ENCODE data around the gene KIAA1549. TPM values are rescaled to one million over a fixed set of nuclear protein-coding genes. Genes with fewer than 3 reads are reported as not detected.

The KIAA1549 gene
- total and polyA plus RNA-seq, 4 donors, result 0.13 to 0.89 (median 0.42) TPM

GRCh38 chr7:138902161-138902560, 79.0 kb downstream of the KIAA1549 start (continued):
- TF ChIP-seq REST (IDR thresholded peaks at IDR 0.05) (no peak), RXRA (IDR thresholded peaks at IDR 0.05) (no peak), HNF4A (conservative IDR thresholded peaks at IDR 0.05) (no peak), ATF3 (IDR thresholded peaks at IDR 0.05) (no peak), FOXA1 (IDR thresholded peaks at IDR 0.05) (no peak), EGR1 (IDR thresholded peaks at IDR 0.05; ENCODE audit: low read depth in 2 of 2) (no peak), HNF4G (IDR thresholded peaks at IDR 0.05) (no peak), FOXA2 (IDR thresholded peaks at IDR 0.05) (no peak), JUND (IDR thresholded peaks at IDR 0.05) (no peak)

- DNase-seq (ENCODE audit: low spot score), result no peak
- H3K4me1 ChIP-seq (ENCODE audit: control insufficient read depth in 4 of 4, insufficient read depth in 4 of 4, low read length in 3 of 4), result no peaks in the 10 kb centered on the region
- H3K4me3 ChIP-seq (ENCODE audit: low read depth in 1 of 3, low read length in 3 of 3), result no peak overlapping the region
- no peak overlapping the region for H3K9ac ChIP-seq (ENCODE audit: low read depth in 1 of 2, low read length in 2 of 2)
- H3K27ac ChIP-seq (ENCODE audit: low read depth in 1 of 2, low read length in 2 of 2), result no peak overlapping the region
- no peaks in the 10 kb centered on the region for H3K9me3 ChIP-seq (ENCODE audit: control insufficient read depth in 4 of 4, low read length in 3 of 4)
- H3K27me3 ChIP-seq (ENCODE audit: control insufficient read depth in 4 of 4, insufficient read depth in 4 of 4, low read length in 3 of 4), result no peaks in the 10 kb centered on the region
- WGBS, result 83% methylated on average over 12 of the region's 12 CpGs
- H3K36me3 ChIP-seq (ENCODE audit: control insufficient read depth in 4 of 4, insufficient read depth in 3 of 4, low read depth in 1 of 4, low read length in 3 of 4), result no peaks in the 10 kb centered on the region
- TF ChIP-seq YY1 (IDR thresholded peaks at IDR 0.05) (no peak), JUND (IDR thresholded peaks at IDR 0.05) (no peak), FOXA1 (IDR thresholded peaks at IDR 0.05) (no peak), RAD21 (IDR thresholded peaks at IDR 0.05) (no peak), SP1 (IDR thresholded peaks at IDR 0.05) (no peak), FOXA2 (IDR thresholded peaks at IDR 0.05) (no peak), EGR1 (IDR thresholded peaks at IDR 0.05; ENCODE audit: low read depth in 2 of 2) (no peak), ZBTB33 (IDR thresholded peaks at IDR 0.05) (no peak), HNF4A (conservative IDR thresholded peaks at IDR 0.05) (no peak), CTCF (IDR thresholded peaks at IDR 0.05; ENCODE audit: low read depth, low read length, missing input control) (no peak), NR2F2 (IDR thresholded peaks at IDR 0.05) (no peak), MAX (IDR thresholded peaks at IDR 0.05) (no peak), GABPA (IDR thresholded peaks at IDR 0.05 in 1 of 2, conservative IDR thresholded peaks at IDR 0.05 in 1 of 2) (no peak), TAF1 (conservative IDR thresholded peaks at IDR 0.05) (no peak), HNF4G (IDR thresholded peaks at IDR 0.05) (no peak), ATF3 (IDR thresholded peaks at IDR 0.05) (no peak), REST (IDR thresholded peaks at IDR 0.05) (no peak), RXRA (IDR thresholded peaks at IDR 0.05) (no peak)
These were observed 81.0 kb downstream of the KIAA1549 start for GRCh38 chr7:138900035-138900828.
